HFFc6 (cell line): Measurements from ENCODE around the gene ORAI1. TPM values are rescaled to one million over a fixed set of nuclear protein-coding genes. Genes with fewer than 3 reads are reported as not detected.
"Not testable (repeated sequence)": the region's sequence is repeated elsewhere in the genome, so short reads cannot be mapped to it uniquely, and the experiment has no call there.

Experiments
- DNase-seq: peaks from one replicate; pipeline ENCODE4 v3.0.0-alpha.2; 2018
- H3K27ac Mint-ChIP-seq: 2 replicates; pipeline ENCODE4 v1.8.0; 2020; ENCODE audit warnings: mild to moderate bottlenecking, mixed read lengths
- H3K27me3 Mint-ChIP-seq: 2 replicates; pipeline ENCODE4 v1.8.0; 2021; ENCODE audit warnings: mild to moderate bottlenecking, moderate library complexity, mixed read lengths; ENCODE audit not compliant: insufficient read depth
- H3K36me3 Mint-ChIP-seq: 2 replicates; pipeline ENCODE4 v1.8.0; 2021; ENCODE audit warnings: low read depth, mixed read lengths
- H3K4me1 Mint-ChIP-seq: 2 replicates; pipeline ENCODE4 v1.8.0; 2020; ENCODE audit warnings: low read depth, mixed read lengths
- H3K4me3 Mint-ChIP-seq: 2 replicates; pipeline ENCODE4 v1.8.0; 2020; ENCODE audit warnings: mild to moderate bottlenecking, moderate library complexity, mixed read lengths
- H3K9me3 Mint-ChIP-seq: 2 replicates; pipeline ENCODE4 v1.8.0; 2020; ENCODE audit warnings: mild to moderate bottlenecking, mixed read lengths
- total RNA-seq, 6 experiments: library from RNA; stranded (reverse); fragmentation: NEBNext Ultra II Directional; extraction: Animal tissue kit (Norgen Biotek cat#: 25700); gene quantifications; 2 replicates in 1 of 6; 3 replicates in 5 of 6; pipeline ENCODE4 v1.2.3, GENCODE V29; 2021
- TF ChIP-seq, protein P1 (sequence below): fragments of 200-600 bp; sonication (generic); IDR thresholded peaks from 2 replicates; pipeline ENCODE4 v1.5.0; 2021; ENCODE audit warnings: antibody characterized with exemption, mild to moderate bottlenecking

ORAI1 gene
- total RNA-seq, 6 experiments from 2014 or later: 18.5 to 25.7 (median 22.0) TPM

DNA sequence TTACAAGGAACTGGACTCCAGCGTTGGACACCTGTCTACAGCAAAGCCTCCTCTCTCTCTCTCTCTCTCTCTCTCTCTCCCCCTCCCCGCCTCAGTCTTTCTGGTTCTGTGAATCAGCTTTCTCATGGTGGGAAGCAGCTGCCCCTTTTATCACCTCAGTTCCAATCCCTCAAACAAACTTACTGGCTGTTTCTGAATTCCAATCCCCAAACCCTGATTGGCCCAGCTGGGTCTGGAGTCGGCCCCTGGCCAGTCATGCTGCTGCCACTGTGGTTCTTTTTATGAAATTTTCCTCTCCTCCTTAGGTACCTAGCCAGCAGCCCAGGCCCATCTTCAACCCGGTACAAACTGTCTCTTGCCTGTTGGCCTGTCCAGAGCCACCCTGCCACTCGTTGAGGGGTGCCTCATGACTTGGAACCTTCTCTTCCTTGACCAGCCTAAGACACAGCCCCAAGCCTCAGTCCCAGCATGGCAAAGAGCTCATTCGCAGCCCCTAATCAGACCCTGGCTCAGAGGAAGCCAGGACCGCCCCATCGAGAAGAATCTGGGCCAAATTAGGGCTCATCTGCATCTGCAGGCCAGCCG is 52.5 kb downstream of the ORAI1 start:
- Mint-ChIP-seq H3K9me3 (no peaks in the 10 kb centered on the region), H3K27me3 (no peaks in the 10 kb centered on the region), H3K4me1 (peaks cover under 1% of the 10 kb centered on the region; the same call in 1 of the 2 replicates), H3K27ac (no peak overlapping the region), H3K4me3 (no peak overlapping the region), H3K36me3 (no peaks in the 10 kb centered on the region)
- TF ChIP-seq, protein P1, sequence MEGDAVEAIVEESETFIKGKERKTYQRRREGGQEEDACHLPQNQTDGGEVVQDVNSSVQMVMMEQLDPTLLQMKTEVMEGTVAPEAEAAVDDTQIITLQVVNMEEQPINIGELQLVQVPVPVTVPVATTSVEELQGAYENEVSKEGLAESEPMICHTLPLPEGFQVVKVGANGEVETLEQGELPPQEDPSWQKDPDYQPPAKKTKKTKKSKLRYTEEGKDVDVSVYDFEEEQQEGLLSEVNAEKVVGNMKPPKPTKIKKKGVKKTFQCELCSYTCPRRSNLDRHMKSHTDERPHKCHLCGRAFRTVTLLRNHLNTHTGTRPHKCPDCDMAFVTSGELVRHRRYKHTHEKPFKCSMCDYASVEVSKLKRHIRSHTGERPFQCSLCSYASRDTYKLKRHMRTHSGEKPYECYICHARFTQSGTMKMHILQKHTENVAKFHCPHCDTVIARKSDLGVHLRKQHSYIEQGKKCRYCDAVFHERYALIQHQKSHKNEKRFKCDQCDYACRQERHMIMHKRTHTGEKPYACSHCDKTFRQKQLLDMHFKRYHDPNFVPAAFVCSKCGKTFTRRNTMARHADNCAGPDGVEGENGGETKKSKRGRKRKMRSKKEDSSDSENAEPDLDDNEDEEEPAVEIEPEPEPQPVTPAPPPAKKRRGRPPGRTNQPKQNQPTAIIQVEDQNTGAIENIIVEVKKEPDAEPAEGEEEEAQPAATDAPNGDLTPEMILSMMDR: no peak
- no peak for DNase-seq

DNA sequence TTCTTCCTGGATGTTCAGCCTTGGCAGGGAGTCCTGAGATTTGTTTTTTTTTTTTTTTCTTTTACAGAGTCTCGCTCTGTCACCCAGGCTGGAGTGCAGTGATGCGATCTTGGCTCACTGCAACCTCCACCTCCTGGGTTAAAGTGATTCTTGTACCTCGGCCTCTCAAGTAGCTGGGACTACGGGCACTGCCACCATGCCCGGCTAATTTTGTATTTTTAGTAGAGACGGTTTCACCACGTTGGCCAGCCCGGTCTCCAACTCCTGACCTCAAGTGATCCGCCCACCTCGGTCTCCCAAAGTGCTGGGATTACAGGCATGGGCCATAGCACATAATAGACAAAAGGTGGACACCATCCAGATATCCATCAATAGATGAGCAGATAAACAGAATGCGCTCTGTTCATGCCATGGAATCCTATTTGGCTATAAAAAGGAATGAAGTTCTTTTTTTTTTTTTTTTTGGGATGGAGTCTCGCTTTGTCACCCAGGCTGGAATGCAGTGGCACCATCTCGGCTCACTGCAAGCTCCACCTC is 53.4 kb downstream of the ORAI1 start:
- H3K9me3 Mint-ChIP-seq, DNase-seq, H3K36me3 Mint-ChIP-seq, H3K27me3 Mint-ChIP-seq, H3K4me1 Mint-ChIP-seq, H3K4me3 Mint-ChIP-seq, H3K27ac Mint-ChIP-seq: not testable (repeated sequence)

DNA sequence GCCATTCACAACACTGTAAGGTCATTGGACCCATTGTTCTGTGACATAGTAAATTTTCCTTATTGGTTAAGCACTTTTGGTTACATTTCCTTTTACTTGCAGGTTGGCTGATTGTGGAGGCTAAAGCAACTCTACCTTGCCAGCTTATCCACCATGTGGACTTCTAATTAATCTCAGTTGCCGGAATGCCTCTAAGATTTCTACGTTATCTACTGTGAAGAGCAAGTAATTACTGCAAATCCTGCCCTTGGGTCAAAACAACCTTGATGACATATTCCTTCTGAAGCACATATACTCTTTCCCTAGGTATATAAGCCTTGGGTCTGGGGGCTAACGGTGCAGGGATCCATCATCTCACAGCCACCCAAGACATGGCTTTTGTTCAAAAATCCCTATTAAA is 62.6 kb downstream of the ORAI1 start:
- Mint-ChIP-seq H3K9me3 (no peaks in the 10 kb centered on the region), H3K27ac (no peak overlapping the region), H3K27me3 (peaks cover 2% of the 10 kb centered on the region), H3K36me3 (no peaks in the 10 kb centered on the region), H3K4me1 (peaks cover 15% of the 10 kb centered on the region), H3K4me3 (no peak overlapping the region)
- TF ChIP-seq, protein P1: no peak
- DNase-seq: no peak

DNA sequence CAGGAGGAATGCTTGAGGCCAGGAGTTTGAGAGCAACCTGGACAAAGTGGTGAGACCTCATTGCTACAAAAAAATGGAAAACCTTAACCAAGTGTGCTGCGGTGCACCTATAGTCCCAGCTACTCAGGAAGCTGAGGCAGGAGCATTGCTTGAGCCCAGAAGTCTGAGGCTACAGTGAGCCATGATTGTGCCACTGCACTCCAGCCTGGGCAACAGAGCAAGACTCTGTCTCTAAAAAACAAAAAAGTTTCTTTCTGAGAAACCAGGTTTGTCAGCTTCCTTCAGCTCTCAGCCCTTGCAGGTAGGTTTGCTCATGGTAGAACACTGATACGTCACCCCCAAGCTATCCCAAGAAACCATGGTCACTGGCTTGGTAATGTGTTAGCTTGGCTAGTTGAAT is 63.1 kb downstream of the ORAI1 start:
- Mint-ChIP-seq H3K27me3 (peaks cover 2% of the 10 kb centered on the region), H3K27ac (no peak overlapping the region), H3K36me3 (no peaks in the 10 kb centered on the region), H3K4me3 (no peak overlapping the region), H3K4me1 (peaks cover 15% of the 10 kb centered on the region), H3K9me3 (no peaks in the 10 kb centered on the region)
- no peak for DNase-seq
- TF ChIP-seq, protein P1: no peak

Other genes starting within 250 kb of the ORAI1 start
- gene RNF34, start 226.4 kb upstream of the ORAI1 start, total RNA-seq: 10 to 100 TPM; 33.1 to 41.6 (median 39.0) TPM
- 10 to 100 TPM; 15.4 to 24.0 (median 21.5) TPM for gene KDM2B, start 45.5 kb upstream of the ORAI1 start, total RNA-seq
- gene MORN3, start 43.1 kb downstream of the ORAI1 start, total RNA-seq: under 1 TPM in 5 of 6 experiments, not detected in 1; 0.14 to 0.40 (median 0.23) TPM
- gene TMEM120B, start 86.2 kb downstream of the ORAI1 start, total RNA-seq: 10 to 100 TPM in 5 of 6 experiments, 1 to 10 TPM in 1; 9.7 to 13.8 (median 12.6) TPM
- 1 to 10 TPM; 3.2 to 4.2 (median 3.6) TPM for gene RHOF, start 167.2 kb downstream of the ORAI1 start, total RNA-seq
- 10 to 100 TPM; 18.5 to 22.0 (median 20.9) TPM for gene SETD1B, start 177.5 kb downstream of the ORAI1 start, total RNA-seq
- gene HPD, start 232.3 kb downstream of the ORAI1 start, total RNA-seq: under 1 TPM in 4 of 6 experiments, not detected in 2; 0.14 to 0.25 (median 0.21) TPM